Measurements from ENCODE around the gene PITPNM3.
A peak's percentile ranks its signal among the peaks of the same experiment; 100 is the strongest.

Gene PITPNM3

GRCh38 chr17:6467567-6467966 lies 88.8 kb downstream of the PITPNM3 start:
- TF ChIP-seq CTCF (IDR thresholded peaks at IDR 0.05), result no peak

GRCh38 chr17:6465206-6466003 lies 91.0 kb downstream of the PITPNM3 start:
- no peak for DNase-seq
- Mint-ChIP-seq H3K4me3 (no peak overlapping the region), H3K27me3 (ENCODE audit: low read depth, poor library complexity) (peaks cover 17% of the 10 kb centered on the region), H3K9me3 (peaks cover 21% of the 10 kb centered on the region), H3K36me3 (ENCODE audit: low read depth) (peaks cover 11% of the 10 kb centered on the region), H3K27ac (peak overlapping the region; percentile 71), H3K4me1 (no peaks in the 10 kb centered on the region)
- no peak for TF ChIP-seq CTCF (IDR thresholded peaks at IDR 0.05)

More at GRCh38 chr17:6467567-6467966, 88.8 kb downstream of the PITPNM3 start:
- Mint-ChIP-seq H3K4me3 (no peak overlapping the region), H3K9me3 (peaks cover 21% of the 10 kb centered on the region), H3K4me1 (peaks cover 6% of the 10 kb centered on the region), H3K36me3 (ENCODE audit: low read depth) (peaks cover 11% of the 10 kb centered on the region), H3K27me3 (ENCODE audit: low read depth, poor library complexity) (peaks cover 17% of the 10 kb centered on the region), H3K27ac (no peak overlapping the region)
- no peak for DNase-seq

GRCh38 chr17:6464446-6465041 lies 91.8 kb downstream of the PITPNM3 start:
- DNase-seq, result no peak

GRCh38 chr17:6463616-6464445 lies 92.5 kb downstream of the PITPNM3 start:
- no peak overlapping the region for H3K4me3 Mint-ChIP-seq
- peaks cover 11% of the 10 kb centered on the region for H3K36me3 Mint-ChIP-seq (ENCODE audit: low read depth)
- no peak overlapping the region for H3K27ac Mint-ChIP-seq
- TF ChIP-seq CTCF (IDR thresholded peaks at IDR 0.05), result no peak
- no peaks in the 10 kb centered on the region for H3K4me1 Mint-ChIP-seq
- DNase-seq, result no peak
- H3K27me3 Mint-ChIP-seq (ENCODE audit: low read depth, poor library complexity), result peaks cover 18% of the 10 kb centered on the region
- peaks cover 19% of the 10 kb centered on the region for H3K9me3 Mint-ChIP-seq

More at GRCh38 chr17:6464446-6465041, 91.8 kb downstream of the PITPNM3 start:
- Mint-ChIP-seq H3K27ac (no peak overlapping the region), H3K4me1 (no peaks in the 10 kb centered on the region), H3K36me3 (ENCODE audit: low read depth) (peaks cover 11% of the 10 kb centered on the region), H3K27me3 (ENCODE audit: low read depth, poor library complexity) (peaks cover 21% of the 10 kb centered on the region), H3K9me3 (peaks cover 21% of the 10 kb centered on the region), H3K4me3 (no peak overlapping the region)
- no peak for TF ChIP-seq CTCF (IDR thresholded peaks at IDR 0.05)

- no peak overlapping the region for H3K27ac Mint-ChIP-seq
- DNase-seq, result no peak
- no peak overlapping the region for H3K4me3 Mint-ChIP-seq
- no peaks in the 10 kb centered on the region for H3K4me1 Mint-ChIP-seq
- peaks cover 13% of the 10 kb centered on the region for H3K27me3 Mint-ChIP-seq (ENCODE audit: low read depth, poor library complexity)
- peaks cover 9% of the 10 kb centered on the region for H3K9me3 Mint-ChIP-seq
- peaks cover 6% of the 10 kb centered on the region for H3K36me3 Mint-ChIP-seq (ENCODE audit: low read depth)
- no peak for TF ChIP-seq CTCF (IDR thresholded peaks at IDR 0.05)
These were observed 93.7 kb downstream of the PITPNM3 start for GRCh38 chr17:6462692-6463091.
